Thoracic aorta (tissue), 2 donors: ENCODE measurements around the gene INSRR. TPM values are rescaled to one million over a fixed set of nuclear protein-coding genes. Genes with fewer than 3 reads are reported as not detected.

ENCODE experiments used
- ATAC-seq: fragments of 150-250 bp; one replicate; pipeline ENCODE4 v1.8.0; 2017; ENCODE audit warnings: low read depth; ENCODE audit not compliant: insufficient number of reproducible peaks, low FRiP score
- DNase-seq: peaks from one replicate; pipeline ENCODE4 v3.0.0-alpha.2; 2020; ENCODE audit warnings: low spot score
- H3K27ac ChIP-seq, 2 donors: fragments of 200-600 bp; sonication (generic); 1 replicate in 1 of 2; 2 replicates in 1 of 2; pipeline ENCODE4 v1.5.1; 2016; ENCODE audit warnings: mild to moderate bottlenecking in 2 of 2, moderate library complexity in 2 of 2
- H3K27me3 ChIP-seq: fragments of 200-600 bp; sonication (generic); replicated peaks from 2 replicates; pipeline ENCODE4 v1.6.0; 2016; ENCODE audit warnings: mild to moderate bottlenecking; ENCODE audit not compliant: insufficient read depth
- H3K36me3 ChIP-seq: fragments of 200-600 bp; sonication (generic); one replicate; pipeline ENCODE4 v1.5.1; 2016
- H3K4me1 ChIP-seq, 2 donors: fragments of 200-600 bp; sonication (generic); 1 replicate in 1 of 2; 2 replicates in 1 of 2; pipeline versions ENCODE4 v1.5.1 to v1.6.0; 2016; ENCODE audit warnings: low read depth in 2 of 2, mild to moderate bottlenecking in 1 of 2; ENCODE audit not compliant: control insufficient read depth in 1 of 2
- H3K4me3 ChIP-seq: fragments of 200-600 bp; sonication (generic); 2 replicates; pipeline ENCODE4 v1.5.1; 2016; ENCODE audit warnings: mild to moderate bottlenecking
- H3K9me3 ChIP-seq: fragments of 200-600 bp; sonication (generic); 2 replicates; pipeline ENCODE4 v1.5.1; 2016
- CTCF ChIP-seq: fragments of 200-600 bp; sonication (generic); IDR thresholded peaks from one replicate; pipeline ENCODE4 v1.5.1; 2019; ENCODE audit warnings: antibody characterized with exemption
- total RNA-seq, 2 donors: library from RNA; depleted of rRNA; stranded (reverse); fragments of >200 nt; gene quantifications; one replicate each; pipeline versions ENCODE4 v1.1.0 to v1.2.3, GENCODE V29; 2016

The INSRR gene
- total RNA-seq, 2 donors from 2014 or later, result not detected

- TF ChIP-seq CTCF, result no peak
- DNase-seq, result no peak
- no peaks in the 10 kb centered on the region for H3K27me3 ChIP-seq
- H3K4me1 ChIP-seq, result peaks cover 0 to 8% of the 10 kb centered on the region in 2 donors
- H3K4me3 ChIP-seq, result no peak overlapping the region
- H3K27ac ChIP-seq, result no peak overlapping the region
- no peaks in the 10 kb centered on the region for H3K9me3 ChIP-seq
- H3K36me3 ChIP-seq, result no peaks in the 10 kb centered on the region
- no peak for ATAC-seq
Measured at GRCh38 chr1:156904187-156904959, 45.5 kb upstream of the INSRR start.

GRCh38 chr1:156903328-156904091 lies 44.6 kb upstream of the INSRR start:
- Histone ChIP-seq H3K9me3 (no peaks in the 10 kb centered on the region), H3K27ac (no peak overlapping the region), H3K4me1 (peaks cover 3 to 13% of the 10 kb centered on the region in 2 donors), H3K36me3 (no peaks in the 10 kb centered on the region), H3K27me3 (no peaks in the 10 kb centered on the region), H3K4me3 (no peak overlapping the region)
- TF ChIP-seq CTCF, result no peak
- no peak for DNase-seq
- ATAC-seq, result no peak

GRCh38 chr1:156901966-156902915 lies 43.3 kb upstream of the INSRR start:
- Histone ChIP-seq H3K27ac (no peak overlapping the region), H3K4me3 (no peak overlapping the region), H3K4me1 (peaks cover 10 to 24% of the 10 kb centered on the region in 2 donors), H3K9me3 (no peaks in the 10 kb centered on the region), H3K36me3 (no peaks in the 10 kb centered on the region), H3K27me3 (no peaks in the 10 kb centered on the region)
- ATAC-seq (no peak), DNase-seq (no peak)
- TF ChIP-seq CTCF, result no peak

- H3K27me3 ChIP-seq, result no peaks in the 10 kb centered on the region
- no peak for DNase-seq
- no peak for TF ChIP-seq CTCF
- H3K36me3 ChIP-seq, result no peaks in the 10 kb centered on the region
- no peak for ATAC-seq
- H3K4me1 ChIP-seq, result peaks cover 10 to 30% of the 10 kb centered on the region in 2 donors
- no peak overlapping the region for H3K4me3 ChIP-seq
- H3K27ac ChIP-seq, result no peak overlapping the region
- H3K9me3 ChIP-seq, result no peaks in the 10 kb centered on the region
Measured at GRCh38 chr1:156901590-156901900, 42.6 kb upstream of the INSRR start.
